Measurements from ENCODE around the gene LTV1.
"Not testable (repeated sequence)": the region's sequence is repeated elsewhere in the genome, so short reads cannot be mapped to it uniquely, and the experiment has no call there.

The LTV1 gene

DNA sequence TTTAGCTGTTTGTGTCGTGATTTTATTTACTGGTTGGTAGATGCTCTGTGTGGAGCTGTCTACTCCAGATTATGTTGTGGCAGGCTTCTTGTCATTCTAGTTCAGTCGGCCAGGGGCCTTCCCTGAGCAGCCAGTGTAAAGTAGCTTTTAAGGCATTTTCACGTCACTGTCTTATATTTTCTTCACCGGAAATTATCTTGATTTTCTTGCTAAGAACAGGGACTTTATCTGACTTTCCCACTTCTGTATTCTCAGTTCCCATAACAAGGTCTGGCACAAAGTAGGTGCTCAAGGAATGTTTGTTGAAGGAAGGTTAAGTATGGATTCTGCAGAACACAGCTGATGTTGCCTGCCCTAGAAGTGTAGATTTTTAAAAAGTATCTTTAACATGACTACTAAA, 868 bp downstream of the LTV1 start:
- FAIRE-seq = no peak

DNA sequence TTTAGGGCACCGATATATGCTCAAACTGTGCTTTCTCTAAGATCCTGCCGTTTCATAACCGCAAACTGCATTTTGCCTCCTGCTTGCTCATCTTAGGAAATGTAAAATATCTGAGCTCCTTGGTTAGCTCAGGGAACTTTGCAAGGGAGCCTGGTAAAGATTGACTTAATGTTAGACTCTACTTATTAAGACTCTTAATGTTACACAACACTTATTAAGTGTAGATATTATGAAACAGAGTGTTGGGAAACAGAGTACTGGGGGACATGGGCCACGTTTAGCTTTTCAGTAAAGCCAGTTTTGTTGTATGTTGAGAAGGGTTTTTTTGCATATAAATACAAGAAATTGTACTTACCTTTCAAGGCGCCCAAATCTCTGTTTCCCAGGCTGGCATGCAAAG, 1.9 kb downstream of the LTV1 start:
- no peak for FAIRE-seq

DNA sequence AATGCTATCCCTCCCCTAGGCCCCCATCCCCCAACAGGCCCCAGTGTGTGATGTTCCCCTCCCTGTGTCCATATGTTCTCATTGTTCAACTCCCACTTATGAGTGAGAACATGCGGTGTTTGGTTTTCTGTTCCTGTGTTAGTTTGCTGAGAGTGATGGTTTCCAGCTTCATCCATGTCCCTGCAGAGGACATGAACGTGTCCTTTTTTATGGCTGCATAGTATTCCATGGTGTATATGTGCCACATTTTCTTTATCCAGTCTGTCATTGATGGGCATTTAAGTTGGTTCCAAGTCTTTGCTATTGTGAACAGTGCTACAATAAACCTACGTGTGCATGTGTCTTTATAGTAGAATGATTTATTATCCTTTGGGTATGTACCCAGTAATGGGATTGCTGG, 8.6 kb downstream of the LTV1 start:
- not testable (repeated sequence) for FAIRE-seq

DNA sequence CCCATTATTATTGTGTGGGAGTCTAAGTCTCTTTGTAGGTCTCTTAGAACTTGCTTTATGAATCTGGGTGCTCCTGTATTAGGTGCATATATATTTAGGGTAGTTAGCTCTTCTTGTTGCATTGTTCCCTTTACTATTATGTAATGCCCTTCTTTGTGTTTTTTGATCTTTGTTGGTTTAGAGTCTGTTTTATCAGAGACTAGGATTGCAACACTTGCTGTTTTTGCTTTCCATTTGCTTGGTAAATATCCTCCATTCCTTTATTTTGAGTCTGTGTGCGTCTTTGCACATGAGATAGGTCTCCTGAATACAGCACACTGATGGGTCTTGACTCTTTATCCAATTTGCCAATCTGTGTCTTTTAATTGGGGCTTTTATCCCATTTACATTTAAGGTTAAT, 11.9 kb downstream of the LTV1 start:
- FAIRE-seq = not testable (repeated sequence)

DNA sequence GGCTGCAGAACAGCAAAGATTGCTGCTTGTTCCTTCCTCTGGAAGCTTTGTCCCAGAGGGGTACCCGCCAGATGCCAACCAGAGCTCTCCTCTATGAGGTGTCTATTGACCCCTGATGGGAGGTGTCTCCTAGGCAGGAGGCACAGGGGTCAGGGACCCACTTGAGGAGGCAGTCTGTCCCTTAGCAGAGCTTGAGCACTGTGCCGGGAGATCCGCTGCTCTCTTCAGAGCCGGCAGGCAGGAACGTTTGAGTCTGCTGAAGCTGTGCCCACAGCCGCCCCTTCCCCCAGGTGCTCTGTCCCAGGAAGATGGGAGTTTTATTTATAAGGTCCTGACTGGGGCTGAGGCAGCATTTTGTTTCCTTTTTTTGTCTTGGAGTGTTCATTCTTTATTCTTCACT, 13.6 kb downstream of the LTV1 start:
- FAIRE-seq = not testable (repeated sequence)

DNA sequence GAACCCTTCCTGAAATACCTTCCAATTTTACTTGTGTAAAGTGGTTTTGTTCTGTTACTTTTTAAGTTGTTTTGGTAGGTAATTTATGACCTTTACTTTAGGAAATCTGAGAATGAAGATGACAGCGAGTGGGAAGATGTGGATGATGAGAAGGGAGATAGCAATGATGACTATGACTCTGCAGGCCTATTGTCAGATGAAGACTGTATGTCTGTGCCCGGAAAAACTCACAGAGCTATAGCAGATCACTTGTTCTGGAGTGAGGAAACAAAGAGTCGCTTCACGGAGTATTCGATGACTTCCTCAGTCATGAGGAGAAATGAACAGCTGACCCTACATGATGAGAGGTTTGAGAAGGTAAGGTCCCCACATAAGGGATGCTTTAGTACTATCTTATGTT, 14.5 kb downstream of the LTV1 start:
- FAIRE-seq = no peak

DNA sequence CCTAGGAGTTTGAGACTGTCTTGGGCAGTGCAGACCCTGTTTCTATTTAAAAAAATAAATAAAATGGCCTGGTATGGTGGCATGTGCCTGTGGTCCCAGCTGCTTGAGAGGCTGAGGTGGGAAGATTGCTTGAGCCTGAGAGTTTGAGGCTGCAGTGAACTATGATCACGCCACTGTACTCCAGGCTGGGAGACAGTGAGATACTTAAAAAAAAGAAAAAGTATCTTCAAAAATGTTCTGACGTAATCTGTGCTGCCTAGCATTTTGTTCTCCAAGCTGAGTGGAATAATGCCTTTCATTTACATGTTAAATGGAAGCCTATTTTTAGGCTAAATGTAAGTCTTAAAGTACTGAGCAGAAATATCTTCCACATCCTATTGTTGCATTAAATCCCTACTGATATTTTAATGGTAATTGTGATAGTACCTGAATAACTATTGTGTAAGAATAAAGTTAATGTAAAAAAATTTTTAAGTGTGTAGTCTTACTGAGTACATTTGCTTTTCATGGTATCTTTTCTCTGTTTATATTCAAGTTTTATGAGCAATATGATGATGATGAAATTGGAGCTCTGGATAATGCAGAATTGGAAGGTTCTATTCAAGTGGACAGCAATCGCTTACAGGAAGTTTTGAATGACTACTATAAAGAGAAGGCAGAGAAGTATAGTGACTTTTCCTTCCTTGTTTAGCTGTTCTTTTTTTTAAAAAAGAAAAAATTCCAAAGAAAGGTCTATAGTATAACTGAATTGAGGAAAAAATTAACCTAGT, 16.9 kb downstream of the LTV1 start:
- FAIRE-seq = no peak

DNA sequence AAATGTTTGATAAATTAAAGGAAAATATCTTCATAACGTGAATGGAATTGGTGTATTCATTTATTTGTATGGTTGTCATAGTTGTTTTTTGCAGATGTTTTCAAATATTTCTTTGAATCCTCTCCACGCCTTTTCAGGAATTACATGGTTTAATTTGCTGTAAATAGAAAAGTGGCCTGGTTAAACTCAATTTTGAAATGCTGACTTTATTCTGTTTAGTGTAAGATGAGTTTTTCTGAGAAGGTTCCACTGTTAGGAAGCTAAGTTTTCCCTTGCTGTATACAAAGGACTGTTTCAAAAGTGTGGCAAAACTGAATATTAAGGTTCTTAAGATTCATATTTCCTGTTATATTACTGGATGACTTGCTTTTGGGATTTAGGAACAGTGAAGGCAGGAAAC, 20.6 kb downstream of the LTV1 start:
- no peak for FAIRE-seq

DNA sequence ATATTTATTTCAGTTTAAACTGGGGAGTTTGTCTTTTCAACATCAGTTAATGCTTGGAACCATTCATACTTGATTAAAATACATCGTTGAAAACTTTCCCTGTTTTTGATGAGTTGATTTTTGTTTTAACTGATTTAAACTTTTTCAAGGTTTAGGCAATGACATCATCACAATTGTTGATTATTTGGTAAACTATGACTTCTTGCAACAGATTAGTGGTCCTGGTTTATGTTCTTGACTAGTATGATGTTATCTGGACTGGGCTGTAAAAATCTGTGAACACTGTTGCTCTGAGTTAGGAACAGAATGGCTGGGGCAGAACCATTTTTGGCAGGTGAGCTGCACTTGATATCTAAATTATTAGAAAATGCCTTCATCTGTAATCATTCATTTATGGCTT, 21.1 kb downstream of the LTV1 start, which contains the start of gene ZC2HC1B:
TSS of gene ZC2HC1B (plus strand) at position 241 of the 400 bp plus-strand sequence. CDS start at position 307, 66 bp downstream.
- no peak for FAIRE-seq

DNA sequence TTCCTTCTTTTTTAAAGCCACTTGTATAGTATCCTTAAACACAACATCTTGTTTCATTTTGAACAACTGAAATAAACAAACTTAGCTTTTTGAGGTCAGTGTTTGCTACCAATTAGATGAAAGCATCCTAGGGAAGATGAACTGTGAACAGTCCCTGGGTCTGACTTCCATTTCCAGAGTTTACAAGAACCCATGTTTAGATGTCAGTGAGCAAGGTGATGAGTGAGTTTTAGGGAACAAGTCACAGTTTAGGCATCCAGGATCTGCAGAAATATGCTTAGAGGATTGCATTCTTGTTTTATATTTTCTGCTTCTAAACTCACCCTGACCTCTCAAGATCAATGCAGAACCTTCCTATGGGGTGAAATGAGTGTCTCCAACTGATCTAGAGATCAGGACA, 24.1 kb downstream of the LTV1 start:
- FAIRE-seq = no peak

DNA sequence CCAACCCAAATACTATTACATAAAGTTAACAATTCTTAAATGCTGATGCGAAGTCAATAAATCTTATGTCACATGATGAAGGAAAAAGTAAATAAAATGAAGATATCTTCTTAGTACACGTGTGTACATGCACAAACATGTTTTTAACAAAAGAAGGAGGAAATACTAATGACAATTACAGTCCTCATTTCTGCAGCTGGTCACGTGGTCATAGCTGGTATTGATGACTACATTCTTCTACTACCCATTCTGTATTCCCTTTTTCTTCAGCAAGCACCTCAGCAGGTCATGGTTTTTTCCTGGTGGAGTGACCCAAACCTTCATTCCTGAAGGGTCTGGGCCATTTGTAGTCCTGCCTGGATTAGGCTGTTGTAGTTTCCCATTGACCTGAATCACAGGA, 25.7 kb downstream of the LTV1 start:
- not testable (repeated sequence) for FAIRE-seq

DNA sequence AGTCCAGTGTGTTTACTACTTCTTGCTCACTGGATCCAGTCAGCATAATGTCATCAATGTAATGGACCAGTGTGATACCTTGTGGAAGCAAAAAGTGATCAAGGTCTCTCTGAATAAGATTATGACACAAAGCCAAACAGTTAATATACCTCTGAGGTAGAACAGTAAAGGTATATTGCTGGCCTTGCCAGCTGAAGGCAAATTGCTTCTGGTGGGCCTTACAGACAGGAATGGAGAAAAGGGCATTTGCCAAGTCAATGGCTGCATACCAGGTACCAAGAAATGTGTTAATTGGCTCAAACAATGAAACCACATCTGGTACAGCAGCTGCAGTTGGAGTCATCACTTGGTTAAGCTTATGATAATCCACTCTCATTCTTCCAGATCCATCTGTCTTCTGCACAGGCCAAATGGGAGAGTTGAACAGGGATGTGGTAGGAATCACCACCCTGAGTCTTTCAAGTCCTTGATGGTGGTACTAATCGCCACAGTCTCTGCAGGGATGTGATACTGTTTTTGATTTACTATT, 28.1 kb downstream of the LTV1 start:
- not testable (repeated sequence) for FAIRE-seq

DNA sequence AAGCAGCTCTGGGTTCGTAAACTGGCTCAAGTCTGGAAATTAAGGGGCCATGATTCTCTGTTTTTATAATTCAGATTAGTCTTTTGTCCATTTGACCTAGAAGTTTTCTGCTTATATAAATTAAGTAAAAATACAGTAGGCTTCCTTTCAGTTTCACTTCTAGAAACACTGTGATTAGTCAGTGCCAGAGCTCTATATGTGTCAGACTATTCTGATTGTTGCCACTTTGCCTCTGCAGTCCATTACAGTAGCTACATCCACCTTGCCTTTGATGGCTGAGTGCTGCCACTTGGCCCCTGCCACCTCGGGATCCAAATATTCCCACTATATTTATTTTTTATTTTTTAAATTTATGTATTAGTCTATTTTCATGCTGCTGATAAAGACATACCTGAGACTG, 29.1 kb downstream of the LTV1 start:
- FAIRE-seq = no peak

DNA sequence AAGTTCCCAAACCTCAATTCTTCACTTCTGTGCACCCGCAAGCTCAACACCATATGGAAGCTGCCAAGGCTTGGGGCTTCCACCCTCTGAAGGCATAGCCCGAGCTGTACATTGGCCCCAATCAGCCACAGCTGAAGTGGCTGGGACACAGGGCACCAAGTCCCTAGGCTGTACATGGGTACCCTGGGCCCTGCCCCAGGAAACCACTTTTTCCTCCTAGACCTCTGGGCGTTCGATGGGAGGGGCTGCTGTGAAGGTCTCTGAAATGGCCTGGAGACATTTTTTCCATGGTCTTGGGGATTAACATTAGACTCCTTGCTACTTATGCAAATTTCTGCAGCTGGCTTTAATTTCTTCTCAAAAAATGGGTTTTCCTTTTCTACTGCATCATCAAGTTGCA, 30.5 kb downstream of the LTV1 start:
- not testable (repeated sequence) for FAIRE-seq

DNA sequence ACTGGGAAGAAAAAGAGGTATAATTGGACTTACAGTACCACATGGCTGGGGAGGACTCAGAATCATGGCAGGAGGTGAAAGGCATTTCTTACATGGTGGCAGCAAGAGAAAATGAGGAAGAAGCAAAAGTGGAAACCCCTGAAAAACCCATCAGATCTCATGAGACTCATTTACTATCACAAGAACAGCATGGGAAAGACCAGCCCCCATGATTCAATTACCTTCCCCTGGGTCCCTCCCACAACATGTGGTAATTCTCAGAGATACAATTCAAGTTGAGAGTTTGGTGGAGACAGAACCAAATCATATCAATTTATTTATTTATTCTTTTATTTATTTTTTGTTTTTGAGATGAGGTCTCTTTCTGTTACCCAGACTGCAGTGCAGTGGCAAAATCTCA, 31.4 kb downstream of the LTV1 start:
- not testable (repeated sequence) for FAIRE-seq

DNA sequence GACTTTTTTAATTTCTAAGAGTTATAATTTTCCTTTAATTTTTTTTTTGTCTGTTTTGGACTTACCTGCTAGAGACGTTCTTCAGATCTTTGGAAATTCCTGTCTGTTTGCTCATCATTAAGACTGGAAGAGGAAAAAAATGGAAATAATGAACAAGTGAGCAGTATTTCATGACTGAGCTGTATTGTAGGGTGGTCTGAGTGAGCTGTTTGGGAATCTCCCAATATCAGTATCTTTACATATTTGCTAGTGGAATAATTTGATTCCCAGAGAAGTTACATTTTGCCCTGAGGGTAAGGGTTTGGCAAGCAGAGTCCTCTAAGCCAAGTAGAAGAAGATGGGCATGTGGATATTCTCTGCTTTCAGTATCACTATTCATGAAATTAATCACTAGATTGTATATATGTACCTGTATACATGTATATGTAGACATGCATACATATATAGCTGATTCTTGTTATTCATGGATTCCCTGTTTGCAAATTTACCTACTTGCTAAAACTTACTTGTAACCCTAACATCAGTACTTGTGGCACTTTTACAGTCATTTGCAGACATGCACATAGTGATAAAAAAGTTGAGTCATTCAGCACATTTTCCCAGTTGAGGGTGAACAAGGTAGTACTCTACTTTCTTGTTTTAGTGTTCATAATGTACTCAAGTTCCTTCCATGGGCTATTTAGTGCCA, 34.6 kb downstream of the LTV1 start:
- FAIRE-seq = no peak

DNA sequence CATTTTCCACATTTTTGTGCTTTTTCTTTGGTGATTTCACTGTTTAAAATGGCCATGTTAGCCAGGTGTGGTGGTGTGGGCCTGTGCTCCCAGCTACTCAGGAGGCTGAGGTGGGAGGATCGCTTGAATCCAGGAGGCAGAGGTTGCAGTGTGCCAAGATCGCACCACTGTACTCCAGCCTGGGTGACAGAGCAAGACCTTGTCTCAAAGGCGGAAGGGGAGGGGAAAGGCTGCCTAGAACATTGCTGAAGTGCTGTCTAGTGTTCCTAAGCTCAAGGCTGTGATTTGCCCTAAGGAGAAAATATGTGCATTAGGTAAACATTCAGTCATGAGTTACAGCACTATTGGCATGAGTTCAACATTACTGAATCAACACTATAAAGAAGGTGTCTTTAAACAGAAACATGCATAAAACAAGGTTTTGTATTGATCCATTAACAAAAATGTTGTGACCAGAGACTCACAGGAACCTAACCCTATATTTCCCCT, 35.2 kb downstream of the LTV1 start:
- FAIRE-seq = no peak

DNA sequence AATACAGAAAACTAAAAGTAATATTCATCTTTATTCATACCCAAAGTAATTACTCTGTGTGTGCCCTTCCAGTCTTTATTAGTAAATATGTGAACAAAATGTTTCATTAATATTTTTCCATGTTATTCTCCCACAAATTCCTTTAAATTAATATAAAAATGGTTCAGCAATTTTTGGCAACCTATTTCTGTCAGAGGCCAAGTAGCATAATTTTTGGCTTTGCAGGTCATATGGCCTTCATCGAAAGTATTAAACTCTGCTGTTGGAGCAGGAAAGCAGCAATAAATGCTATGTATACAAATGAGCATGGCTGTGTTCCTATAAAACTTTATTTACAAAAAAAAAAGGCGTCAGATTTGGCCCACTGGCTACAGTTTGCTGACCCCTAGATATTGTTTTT, 37.3 kb downstream of the LTV1 start:
- FAIRE-seq = no peak

DNA sequence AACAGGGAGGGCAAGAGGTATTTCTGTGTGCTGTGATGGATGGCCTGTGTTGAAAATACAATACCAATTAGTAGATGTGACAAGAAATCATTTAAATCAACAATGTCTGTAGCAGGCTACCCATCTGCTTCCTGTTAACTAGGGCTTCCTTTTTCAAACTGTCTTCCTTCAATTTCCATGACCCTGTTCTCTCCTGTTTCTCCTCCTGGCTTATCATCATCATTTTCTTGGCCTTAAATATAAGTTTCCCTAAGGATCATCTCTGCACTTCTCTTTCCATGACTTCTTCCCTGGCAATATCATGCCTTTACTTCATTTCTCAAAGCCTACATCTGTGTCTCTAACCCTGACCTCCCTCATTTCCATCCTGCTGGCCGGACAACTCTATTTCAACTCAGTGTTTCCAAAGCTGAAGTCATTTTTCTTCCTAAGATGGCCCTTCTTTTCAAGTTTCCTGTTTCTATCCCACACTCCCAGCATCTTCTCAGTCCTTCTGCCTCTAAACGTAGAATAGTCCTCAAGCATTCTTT, 39.3 kb downstream of the LTV1 start:
- no peak for FAIRE-seq

DNA sequence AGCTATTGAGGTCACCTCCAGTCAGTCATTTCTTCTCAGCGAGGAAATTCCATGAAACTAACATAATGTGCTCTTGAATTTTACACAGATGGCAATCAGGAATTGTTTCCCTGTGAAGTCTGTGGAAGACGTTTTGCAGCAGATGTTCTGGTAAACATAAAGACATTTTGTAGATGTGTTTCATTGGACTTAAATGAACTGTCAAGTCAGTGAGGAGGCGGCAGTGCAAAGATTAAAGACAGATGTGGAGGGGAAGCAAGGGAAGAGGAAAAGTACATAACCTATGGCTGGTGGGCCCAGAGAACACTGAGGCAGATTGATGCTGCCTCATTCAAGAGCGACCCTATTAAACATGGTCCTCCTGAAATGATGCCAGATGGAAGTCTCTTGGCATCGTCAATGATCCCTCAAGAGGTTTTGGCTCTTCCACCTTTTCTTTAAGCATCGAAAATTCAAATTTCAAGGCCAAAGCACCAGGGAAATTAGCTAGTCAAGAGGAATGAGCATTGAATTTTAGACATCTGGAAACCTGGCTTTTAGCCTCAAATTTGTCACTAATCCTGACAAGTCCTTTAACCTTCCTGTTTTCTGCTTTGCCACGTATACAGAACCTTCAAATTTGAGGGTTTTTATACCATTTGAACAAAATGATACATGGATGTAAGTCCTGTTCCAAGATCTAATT, 41.2 kb downstream of the LTV1 start:
- FAIRE-seq = no peak

DNA sequence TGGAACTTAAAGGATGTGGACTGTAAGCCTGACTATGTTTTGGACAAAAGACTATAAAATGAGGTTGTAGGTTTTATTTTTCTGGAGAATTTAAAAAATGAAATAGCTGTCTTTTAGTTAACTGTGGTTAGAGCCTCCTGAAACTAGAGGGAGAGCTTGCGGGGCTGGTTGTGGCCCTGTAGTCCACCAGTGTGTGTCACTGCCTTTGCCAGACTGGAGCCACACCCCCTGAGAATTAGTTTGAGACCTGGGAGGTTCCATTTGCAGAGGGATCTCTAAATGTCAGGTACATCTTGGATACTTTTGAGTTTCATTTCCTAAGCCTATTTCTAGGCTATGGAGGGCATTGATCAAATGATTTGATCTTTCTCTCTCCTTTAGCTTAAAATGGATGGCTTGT, 42.0 kb downstream of the LTV1 start:
- no peak for FAIRE-seq

DNA sequence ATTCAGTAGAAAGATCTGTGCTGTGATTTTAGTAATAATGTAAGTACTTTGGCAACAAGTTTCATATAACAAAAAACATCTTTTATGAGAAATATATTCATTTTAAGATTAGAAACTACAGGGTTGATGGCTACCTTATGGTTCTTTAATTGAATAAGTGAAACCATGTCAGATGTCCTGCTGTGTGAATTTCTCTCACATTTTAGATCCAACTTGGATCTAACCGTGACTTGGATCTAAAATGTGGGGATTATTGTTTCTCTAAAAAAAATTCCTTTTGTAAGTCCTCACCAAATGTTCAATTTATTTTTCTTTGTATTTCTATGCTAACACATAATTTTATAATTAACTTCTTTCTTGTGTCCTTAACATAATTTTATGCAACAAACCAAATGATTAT, 51.5 kb downstream of the LTV1 start:
- peak; percentile 65 for FAIRE-seq
